Endothelial cell of umbilical vein (primary cell): ENCODE measurements around the gene PHLPP2.

ENCODE experiments used
- CTCF ChIP-seq, 2 donors: IDR thresholded peaks; 1 replicate in 1 of 2; 2 replicates in 1 of 2; pipeline ENCODE4 v1.5.1; 2011; ENCODE audit warnings: low read length in 2 of 2, mild to moderate bottlenecking in 2 of 2, moderate library complexity in 2 of 2, control low read depth in 1 of 2, inconsistent platforms in 1 of 2, low read depth in 1 of 2; ENCODE audit not compliant: insufficient read depth in 1 of 2; ENCODE audit errors: extremely low read depth in 1 of 2
- FOS ChIP-seq: IDR thresholded peaks from 2 replicates; pipeline ENCODE4 v1.6.1; 2011; ENCODE audit warnings: mild to moderate bottlenecking, low read length, moderate library complexity, borderline replicate concordance; ENCODE audit not compliant: insufficient read depth
- JUN ChIP-seq: IDR thresholded peaks from 2 replicates; pipeline ENCODE4 v1.6.1; 2011; ENCODE audit warnings: borderline replicate concordance, low read depth; ENCODE audit not compliant: insufficient read length, insufficient read depth
- MAX ChIP-seq: IDR thresholded peaks from 2 replicates; pipeline ENCODE4 v1.6.1; 2011; ENCODE audit not compliant: insufficient read depth, insufficient read length
- MYC ChIP-seq: IDR thresholded peaks from one replicate; pipeline ENCODE4 v1.6.1; 2011; ENCODE audit warnings: mild to moderate bottlenecking, low read depth, low read length
- POLR2A ChIP-seq: IDR thresholded peaks from 2 replicates; pipeline ENCODE4 v1.6.1; 2012; ENCODE audit warnings: low read depth, mild to moderate bottlenecking, control low read depth, low read length
- POLR2AphosphoS5 ChIP-seq: IDR thresholded peaks from 2 replicates; pipeline ENCODE4 v1.6.1; 2012; ENCODE audit warnings: low read depth, mild to moderate bottlenecking, control low read depth, low read length, moderate library complexity; ENCODE audit not compliant: insufficient read depth

DNA sequence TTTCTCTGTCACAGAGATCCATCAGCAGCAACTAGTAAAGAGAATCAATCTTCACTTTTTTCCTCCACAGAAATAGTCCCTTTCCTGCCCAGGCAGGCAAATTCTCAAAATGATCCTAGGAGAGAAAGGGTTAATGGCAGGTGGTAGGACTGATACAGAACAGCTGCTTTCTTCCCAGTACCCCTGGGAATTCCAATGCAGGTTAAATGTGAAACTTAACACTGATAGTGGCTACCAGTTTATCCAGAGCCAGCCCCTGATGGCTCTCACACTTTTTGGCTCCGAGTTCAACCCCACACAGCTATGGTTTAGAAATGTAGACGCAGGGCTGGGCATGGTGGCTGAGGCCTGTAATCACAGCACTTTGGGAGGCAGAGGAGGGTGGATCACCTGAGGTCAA, 76.3 kb downstream of the PHLPP2 start:
- TF ChIP-seq CTCF (IDR thresholded peaks at IDR 0.05; ENCODE audit: extremely low read depth in 1 of 2, insufficient read depth in 1 of 2, low read depth in 1 of 2, low read length in 2 of 2) (no peak), MAX (no peak), FOS (no peak), JUN (no peak), POLR2A (no peak), POLR2AphosphoS5 (no peak), MYC (no peak)
